ENCODE results near the gene CIPC. TPM values are rescaled to one million over a fixed set of nuclear protein-coding genes. Genes with fewer than 3 reads are reported as not detected.

Gene CIPC
- total RNA-seq, 1 experiment from 2014 or later = 20.6 TPM

GRCh38 chr14:77076113-77076631 is 21.9 kb upstream of the CIPC start:
- Histone ChIP-seq H3K9ac (ENCODE audit: low read length) (no peak overlapping the region), H3K4me2 (ENCODE audit: low read length) (no peak overlapping the region), H3K36me3 (ENCODE audit: control insufficient read depth in 1 of 2, insufficient read depth in 2 of 2, low read length in 2 of 2) (no peaks in the 10 kb centered on the region), H3K4me3 (replicated peaks in 1 of 2; ENCODE audit: low read depth in 1 of 2, low read length in 2 of 2) (no peak overlapping the region), H3K27me3 (ENCODE audit: insufficient read depth, low read length) (no peaks in the 10 kb centered on the region), H3K4me1 (ENCODE audit: control insufficient read depth in 1 of 2, insufficient read depth in 2 of 2, low read length in 2 of 2) (peaks cover 19 to 31% of the 10 kb centered on the region in 2 experiments), H2AFZ (ENCODE audit: low read depth, low read length, poor library complexity, severe bottlenecking) (peak overlapping the region; percentile 61), H3K9me2 (ENCODE audit: insufficient read depth) (no peaks in the 10 kb centered on the region), H3K27ac (ENCODE audit: low read depth, low read length) (no peak overlapping the region), H3K79me2 (ENCODE audit: insufficient read depth, low read length) (no peaks in the 10 kb centered on the region), H4K20me1 (ENCODE audit: insufficient read depth) (no peaks in the 10 kb centered on the region), H3K9me3 (ENCODE audit: control insufficient read depth in 1 of 2, insufficient read depth in 1 of 2, low read depth in 1 of 2, low read length in 2 of 2) (peaks cover 0 to 4% of the 10 kb centered on the region in 2 experiments; a peak in 1 of 4 replicates)
- ChIA-PET POLR2A (interaction anchor here (0.7 to 1.2 kb wide), 2 partner anchors 20 to 54 kb away, joined by 3 to 4 read pairs; no protein-coding TSS in a partner anchor), CTCF (interaction anchor here (0.8 to 2.0 kb wide), 6 partner anchors 10 to 240 kb away, joined by 3 to 11 read pairs (median 4); no protein-coding TSS in a partner anchor), RAD21 (ENCODE audit: low non-redundant PET in 1 of 2, low total read pairs in 2 of 2, uncharacterized antibody in 2 of 2, unreplicated experiment in 2 of 2) (interaction anchor here (1.0 to 1.3 kb wide), 2 partner anchors 9 to 200 kb away, joined by 3 to 4 read pairs; no protein-coding TSS in a partner anchor)
- DNase-seq (ENCODE audit: low read depth, low spot score) (no peak), ATAC-seq (no peak)
- BruUV-seq (replicated peaks) = no TSS peak
- intact Hi-C loops (cut with micrococcal nuclease) = no loop called here
- TF ChIP-seq SIN3A (IDR thresholded peaks at IDR 0.05; ENCODE audit: low read depth) (no peak), SP1 (IDR thresholded peaks at IDR 0.05; ENCODE audit: low read depth) (no peak), ELF1 (IDR thresholded peaks at IDR 0.05; ENCODE audit: borderline replicate concordance, low read depth) (no peak), YY1 (IDR thresholded peaks at IDR 0.05; ENCODE audit: extremely low read depth, insufficient replicate concordance, low read depth, low read length) (no peak), ZNF274 (IDR thresholded peaks at IDR 0.05; ENCODE audit: low read depth, low read length) (no peak), JUND (IDR thresholded peaks at IDR 0.05) (no peak), CTCF (IDR thresholded peaks at IDR 0.05 in 2 of 3, conservative IDR thresholded peaks at IDR 0.05 in 1 of 3; ENCODE audit: borderline replicate concordance in 1 of 3, insufficient read depth in 1 of 3, low read depth in 2 of 3, low read length in 2 of 3) (no peak), TCF7L2 (IDR thresholded peaks at IDR 0.05; ENCODE audit: borderline replicate concordance, extremely low read depth, insufficient read depth, insufficient read length) (no peak), ZBTB33 (IDR thresholded peaks at IDR 0.05; ENCODE audit: extremely low read depth, insufficient replicate concordance, low read length) (no peak), MAX (IDR thresholded peaks at IDR 0.05) (no peak), EZH2phosphoT487 (IDR thresholded peaks at IDR 0.05; ENCODE audit: borderline replicate concordance) (no peak), EZH2 (IDR thresholded peaks at IDR 0.05) (no peak), CEBPB (IDR thresholded peaks at IDR 0.05; ENCODE audit: low read depth) (no peak)
